IMR-90 (cell line): ENCODE data around the gene RAI2. TPM values are rescaled to one million over a fixed set of nuclear protein-coding genes. Genes with fewer than 3 reads are reported as not detected.

Experiments
- ATAC-seq: fragments of 200-7000 bp; cut with Tn5 transposase; 2 replicates; pipeline ENCODE4 v1.9.1; 2020; ENCODE audit warnings: low read depth, mild to moderate bottlenecking, moderate library complexity
- BruUV-seq: library from RNA; stranded (reverse); fragments of 400-500 nt; replicated peaks from 2 replicates; lab custom pipeline; 2021; lab: Mats Ljungman, UMichigan
- CTCF ChIA-PET: fragments of 300-600 bp; formaldehyde crosslinking; extraction: SDS; loops from one replicate; lab custom pipeline; 2021; ENCODE audit warnings: antibody characterized with exemption; lab: Yijun Ruan, JAX
- POLR2A ChIA-PET: fragments of 300-600 bp; sonication (Branson Sonifier 250); formaldehyde crosslinking; loops from one replicate; lab custom pipeline; 2022; ENCODE audit warnings: antibody characterized with exemption; ENCODE audit not compliant: unreplicated experiment; lab: Charles Lee
- DNase-seq: peaks from one replicate; pipeline ENCODE4 v3.0.0; 2013
- H2AFZ ChIP-seq: replicated peaks from 2 replicates; pipeline ENCODE3; 2013; ENCODE audit warnings: low read length, mild to moderate bottlenecking; ENCODE audit not compliant: poor library complexity
- H2AK5ac ChIP-seq: 2 replicates; pipeline ENCODE4 v1.6.1; 2013; ENCODE audit warnings: low read depth, low read length, inconsistent platforms
- H2AK9ac ChIP-seq: replicated peaks from 2 replicates; pipeline ENCODE3; 2013; ENCODE audit warnings: mild to moderate bottlenecking, low read depth, low read length, moderate library complexity; ENCODE audit not compliant: poor library complexity
- H2BK120ac ChIP-seq: 2 replicates; pipeline ENCODE4 v1.6.1; 2013; ENCODE audit warnings: low read depth, low read length, inconsistent platforms
- H2BK15ac ChIP-seq: 3 replicates; pipeline ENCODE4 v1.6.1; 2013; ENCODE audit warnings: low read depth, low read length, inconsistent platforms
- H2BK20ac ChIP-seq: 2 replicates; pipeline ENCODE4 v1.6.1; 2013; ENCODE audit warnings: low read depth, mild to moderate bottlenecking, inconsistent platforms, low read length, moderate library complexity
- H2BK5ac ChIP-seq: 2 replicates; pipeline ENCODE4 v1.6.1; 2013; ENCODE audit warnings: mild to moderate bottlenecking, low read depth, low read length, inconsistent platforms; ENCODE audit not compliant: poor library complexity, severe bottlenecking
- H3K14ac ChIP-seq: replicated peaks from 2 replicates; pipeline ENCODE4 v1.6.1; 2013; ENCODE audit warnings: low read depth, low read length, inconsistent platforms
- H3K18ac ChIP-seq: 2 replicates; pipeline ENCODE4 v1.6.1; 2013; ENCODE audit warnings: low read depth, low read length, control low read depth
- H3K23ac ChIP-seq: 2 replicates; pipeline ENCODE4 v1.6.1; 2013; ENCODE audit warnings: low read depth, low read length, inconsistent platforms
- H3K27ac ChIP-seq: 2 replicates; pipeline ENCODE4 v1.5.1; 2013; ENCODE audit warnings: mild to moderate bottlenecking, control low read depth, low read length; ENCODE audit not compliant: insufficient read depth
- H3K27me3 ChIP-seq: 2 replicates; pipeline ENCODE4 v1.6.1; 2013; ENCODE audit warnings: low read length; ENCODE audit not compliant: control insufficient read depth, insufficient read depth
- H3K36me3 ChIP-seq: 2 replicates; pipeline ENCODE4 v1.6.1; 2013; ENCODE audit warnings: low read length, mixed read lengths; ENCODE audit not compliant: control insufficient read depth, insufficient read depth
- H3K4ac ChIP-seq: 2 replicates; pipeline ENCODE4 v1.6.1; 2013; ENCODE audit warnings: low read depth, low read length, inconsistent platforms
- H3K4me1 ChIP-seq: 2 replicates; pipeline ENCODE4 v1.6.1; 2013; ENCODE audit warnings: low read length, mixed read lengths; ENCODE audit not compliant: control insufficient read depth, insufficient read depth
- H3K4me2 ChIP-seq: 2 replicates; pipeline ENCODE4 v1.6.1; 2013; ENCODE audit warnings: low read depth, mild to moderate bottlenecking, control low read depth, low read length, moderate library complexity
- H3K4me3 ChIP-seq: 2 replicates; pipeline ENCODE4 v1.5.1; 2013; ENCODE audit warnings: low read depth, mild to moderate bottlenecking, control low read depth, low read length, moderate library complexity; ENCODE audit not compliant: insufficient read depth
- H3K56ac ChIP-seq: 2 replicates; pipeline ENCODE4 v1.6.1; 2013; ENCODE audit warnings: low read length, inconsistent platforms; ENCODE audit not compliant: insufficient read depth; ENCODE audit errors: extremely low read depth
- H3K79me1 ChIP-seq, 2 experiments: 2 replicates each; pipeline ENCODE4 v1.6.1; 2013; ENCODE audit warnings: low read length in 2 of 2, inconsistent platforms in 1 of 2, low read depth in 1 of 2
- H3K9ac ChIP-seq: 2 replicates; pipeline ENCODE4 v1.6.1; 2013; ENCODE audit warnings: low read depth, low read length, control low read depth
- H3K9me1 ChIP-seq: 2 replicates; pipeline ENCODE4 v1.6.1; 2013; ENCODE audit warnings: low read length, inconsistent platforms; ENCODE audit not compliant: insufficient read depth
- H3K9me3 ChIP-seq: 2 replicates; pipeline ENCODE4 v1.6.1; 2013; ENCODE audit warnings: low read length; ENCODE audit not compliant: control insufficient read depth, insufficient read depth
- H4K20me1 ChIP-seq: 2 replicates; pipeline ENCODE4 v1.6.1; 2013; ENCODE audit warnings: low read length, inconsistent platforms; ENCODE audit not compliant: insufficient read depth
- H4K5ac ChIP-seq: 2 replicates; pipeline ENCODE4 v1.6.1; 2013; ENCODE audit warnings: mild to moderate bottlenecking, low read depth, low read length, control low read depth
- H4K8ac ChIP-seq, 2 experiments: 2 replicates each; pipeline ENCODE4 v1.6.1; 2013; ENCODE audit warnings: low read depth in 2 of 2, low read length in 2 of 2, control low read depth in 1 of 2, inconsistent platforms in 1 of 2
- H4K91ac ChIP-seq: 2 replicates; pipeline ENCODE4 v1.6.1; 2013; ENCODE audit warnings: low read depth, low read length, inconsistent platforms; ENCODE audit not compliant: insufficient read depth
- BHLHE40 ChIP-seq: fragments of 150-350 bp; IDR thresholded peaks from 2 replicates; pipeline ENCODE4 v1.6.1; 2016; ENCODE audit warnings: mild to moderate bottlenecking, low read depth, low read length
- CEBPB ChIP-seq: IDR thresholded peaks from 2 replicates; pipeline ENCODE4 v1.6.1; 2012; ENCODE audit warnings: low read depth, low read length, improper control_type of control experiment
- CHD1 ChIP-seq: IDR thresholded peaks from 2 replicates; pipeline ENCODE4 v1.6.1; 2012; ENCODE audit warnings: low read depth, low read length, improper control_type of control experiment
- FOS ChIP-seq: fragments of 150-350 bp; IDR thresholded peaks from 2 replicates; pipeline ENCODE4 v1.6.1; 2016; ENCODE audit warnings: low read depth, low read length
- MAFK ChIP-seq: IDR thresholded peaks from 2 replicates; pipeline ENCODE4 v1.6.1; 2012; ENCODE audit warnings: low read depth, low read length, improper control_type of control experiment
- MXI1 ChIP-seq: IDR thresholded peaks from 2 replicates; pipeline ENCODE4 v1.6.1; 2012; ENCODE audit warnings: low read depth, mild to moderate bottlenecking, low read length, moderate library complexity, borderline replicate concordance
- POLR2A ChIP-seq: IDR thresholded peaks from 2 replicates; pipeline ENCODE4 v1.6.1; 2012; ENCODE audit warnings: mild to moderate bottlenecking, low read depth, low read length
- RAD21 ChIP-seq: IDR thresholded peaks from 2 replicates; pipeline ENCODE4 v1.6.1; 2012; ENCODE audit warnings: low read length, improper control_type of control experiment
- RCOR1 ChIP-seq: IDR thresholded peaks from 2 replicates; pipeline ENCODE4 v1.6.1; 2012; ENCODE audit warnings: mild to moderate bottlenecking, low read length, improper control_type of control experiment; ENCODE audit not compliant: insufficient replicate concordance
- RFX5 ChIP-seq: IDR thresholded peaks from 2 replicates; pipeline ENCODE4 v1.8.0; 2012; ENCODE audit warnings: low read depth, mild to moderate bottlenecking, low read length, moderate library complexity
- SMC3 ChIP-seq: fragments of 150-350 bp; IDR thresholded peaks from 2 replicates; pipeline ENCODE4 v1.6.1; 2016; ENCODE audit warnings: low read depth, mild to moderate bottlenecking, antibody characterized with exemption, low read length, moderate library complexity
- WGBS, 2 experiments: methylation state at CpG; one replicate each; pipeline versions ENCODE4 v1.1.5 to v1.1.7; 2013; ENCODE audit warnings: missing lambda C conversion rate in 2 of 2; ENCODE audit not compliant: insufficient read length in 1 of 2; ENCODE audit errors: extremely low coverage in 2 of 2; 5-methylcytosine and 5-hydroxymethylcytosine counted together
- dilution Hi-C: fragments of 300-500 bp; cut with HindIII; formaldehyde crosslinking; loops from one replicate; pipeline ENCODE4 v1.14.3; 2018; ENCODE audit warnings: low sequenced_read_pairs; ENCODE audit not compliant: unreplicated experiment
- in situ Hi-C: fragments of 300-500 bp; cut with MboI; formaldehyde crosslinking; loops from 3 replicates; pipeline ENCODE4 v1.14.3; 2019; ENCODE audit warnings: low sequenced_read_pairs, inconsistent platforms, mixed read lengths
- intact Hi-C: fragments of 100-400 bp; cut with micrococcal nuclease; formaldehyde crosslinking; loops from 2 replicates; pipeline ENCODE4 v1.10.0; 2022
- polyA plus RNA-seq, 3 experiments: library from polyadenylated mRNA; depleted of rRNA; stranded (reverse); fragments of >200 nt; gene quantifications; 2 replicates each; pipeline ENCODE4 v1.2.3, GENCODE V29; 2012; ENCODE audit warnings: low replicate concordance in 1 of 3
- total RNA-seq: library from RNA; depleted of rRNA; stranded (reverse); fragments of >200 nt; gene quantifications from 2 replicates; pipeline ENCODE4 v1.2.3, GENCODE V29; 2012
- TF ChIP-seq, protein P1 (sequence below): conservative IDR thresholded peaks from 2 replicates; pipeline ENCODE4 v1.5.1; 2012; ENCODE audit warnings: mild to moderate bottlenecking, low read depth, low read length, improper control_type of control experiment
- TF ChIP-seq, protein P2 (sequence below): fragments of 150-350 bp; IDR thresholded peaks from 2 replicates; pipeline ENCODE4 v1.6.1; 2017; ENCODE audit warnings: mild to moderate bottlenecking, antibody characterized with exemption, low read length, low read depth

RAI2 gene
- total and polyA plus RNA-seq, 2 of the 4 experiments (the other 2 are of a cell fraction), result 0.07 TPM; not detected in 1

DNA sequence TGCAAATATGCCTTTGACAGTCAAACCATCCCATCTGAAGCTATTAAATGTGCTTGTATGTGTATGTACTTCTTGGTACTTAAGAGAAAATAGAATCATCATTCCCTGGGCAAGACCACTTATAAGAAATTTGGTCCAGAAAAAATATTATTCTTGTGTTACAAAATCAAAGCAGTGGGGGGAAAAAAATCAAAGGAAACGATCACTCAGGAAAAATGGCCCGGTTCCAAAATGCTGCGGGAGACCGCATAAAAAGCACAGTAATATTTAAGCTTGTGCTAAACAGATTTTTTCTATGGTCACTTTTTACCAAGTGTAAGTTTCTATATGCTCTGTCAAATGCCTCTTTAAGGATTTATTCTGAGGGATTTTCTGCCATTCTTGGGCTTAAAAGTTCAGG lies 36.1 kb downstream of the RAI2 start:
- H3K4me2 ChIP-seq, result no peak overlapping the region
- no peak overlapping the region for H3K18ac ChIP-seq
- dilution Hi-C loops, result no loop called here
- no TSS peak for BruUV-seq
- no peak overlapping the region for H2AK5ac ChIP-seq
- H2BK120ac ChIP-seq, result no peak overlapping the region
- CTCF ChIA-PET, result no interaction called here
- ATAC-seq (no peak), DNase-seq (no peak)
- no peaks in the 10 kb centered on the region for H3K9me3 ChIP-seq
- no peak overlapping the region for H3K9ac ChIP-seq
- H2AK9ac ChIP-seq, result no peak overlapping the region
- no peak overlapping the region for H3K56ac ChIP-seq
- H3K14ac ChIP-seq, result no peak overlapping the region
- H3K36me3 ChIP-seq, result no peaks in the 10 kb centered on the region
- POLR2A ChIA-PET, result no interaction called here
- H3K23ac ChIP-seq, result no peak overlapping the region
- no peak overlapping the region for H2BK15ac ChIP-seq
- no peaks in the 10 kb centered on the region for H3K9me1 ChIP-seq
- H4K91ac ChIP-seq, result no peak overlapping the region
- no peak overlapping the region for H3K27ac ChIP-seq
- H3K27me3 ChIP-seq, result no peaks in the 10 kb centered on the region; the same call in 1 of the 2 replicates
- TF ChIP-seq CEBPB (no peak), RAD21 (no peak), MAFK (no peak), BHLHE40 (no peak), RCOR1 (no peak), RFX5 (no peak), CHD1 (no peak), POLR2A (no peak), MXI1 (no peak), FOS (no peak), SMC3 (no peak)
- TF ChIP-seq, protein P1, sequence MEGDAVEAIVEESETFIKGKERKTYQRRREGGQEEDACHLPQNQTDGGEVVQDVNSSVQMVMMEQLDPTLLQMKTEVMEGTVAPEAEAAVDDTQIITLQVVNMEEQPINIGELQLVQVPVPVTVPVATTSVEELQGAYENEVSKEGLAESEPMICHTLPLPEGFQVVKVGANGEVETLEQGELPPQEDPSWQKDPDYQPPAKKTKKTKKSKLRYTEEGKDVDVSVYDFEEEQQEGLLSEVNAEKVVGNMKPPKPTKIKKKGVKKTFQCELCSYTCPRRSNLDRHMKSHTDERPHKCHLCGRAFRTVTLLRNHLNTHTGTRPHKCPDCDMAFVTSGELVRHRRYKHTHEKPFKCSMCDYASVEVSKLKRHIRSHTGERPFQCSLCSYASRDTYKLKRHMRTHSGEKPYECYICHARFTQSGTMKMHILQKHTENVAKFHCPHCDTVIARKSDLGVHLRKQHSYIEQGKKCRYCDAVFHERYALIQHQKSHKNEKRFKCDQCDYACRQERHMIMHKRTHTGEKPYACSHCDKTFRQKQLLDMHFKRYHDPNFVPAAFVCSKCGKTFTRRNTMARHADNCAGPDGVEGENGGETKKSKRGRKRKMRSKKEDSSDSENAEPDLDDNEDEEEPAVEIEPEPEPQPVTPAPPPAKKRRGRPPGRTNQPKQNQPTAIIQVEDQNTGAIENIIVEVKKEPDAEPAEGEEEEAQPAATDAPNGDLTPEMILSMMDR, result no peak
- TF ChIP-seq, protein P2, sequence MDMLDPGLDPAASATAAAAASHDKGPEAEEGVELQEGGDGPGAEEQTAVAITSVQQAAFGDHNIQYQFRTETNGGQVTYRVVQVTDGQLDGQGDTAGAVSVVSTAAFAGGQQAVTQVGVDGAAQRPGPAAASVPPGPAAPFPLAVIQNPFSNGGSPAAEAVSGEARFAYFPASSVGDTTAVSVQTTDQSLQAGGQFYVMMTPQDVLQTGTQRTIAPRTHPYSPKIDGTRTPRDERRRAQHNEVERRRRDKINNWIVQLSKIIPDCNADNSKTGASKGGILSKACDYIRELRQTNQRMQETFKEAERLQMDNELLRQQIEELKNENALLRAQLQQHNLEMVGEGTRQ, result no peak
- no peak overlapping the region for H4K8ac ChIP-seq
- no CpG with 5 or more reads among the region's 4 CpGs for WGBS, 2 experiments
- no peaks in the 10 kb centered on the region for H3K4me1 ChIP-seq
- no peak overlapping the region for H2AFZ ChIP-seq
- intact Hi-C loops, result no loop called here
- in situ Hi-C loops, result no loop called here
- no peak overlapping the region for H2BK20ac ChIP-seq
- no peak overlapping the region for H3K4me3 ChIP-seq
- no peak overlapping the region for H2BK5ac ChIP-seq
- H4K20me1 ChIP-seq, result no peaks in the 10 kb centered on the region
- H3K79me1 ChIP-seq, result no peaks in the 10 kb centered on the region
- no peak overlapping the region for H4K5ac ChIP-seq
- H3K4ac ChIP-seq, result no peak overlapping the region
